HEK293 (cell line): ENCODE results near the gene PDK2.

Source experiments
- GLIS1 ChIP-seq: fragments of 450-650 bp; formaldehyde crosslinking; IDR thresholded peaks from 2 replicates; pipeline ENCODE4 v1.5.1; 2016; ENCODE audit warnings: missing biosample characterization, missing genetic modification characterization
- KLF10 ChIP-seq: fragments of 450-650 bp; IDR thresholded peaks from 2 replicates; pipeline ENCODE4 v1.5.1; 2018; ENCODE audit warnings: missing biosample characterization, mild to moderate bottlenecking, missing genetic modification characterization
- KLF7 ChIP-seq: fragments of 450-650 bp; formaldehyde crosslinking; IDR thresholded peaks from 2 replicates; pipeline ENCODE4 v1.5.1; 2016; ENCODE audit warnings: missing biosample characterization, missing genetic modification characterization, borderline replicate concordance
- SP7 ChIP-seq: fragments of 450-650 bp; formaldehyde crosslinking; IDR thresholded peaks from 2 replicates; pipeline ENCODE4 v1.5.1; 2016; ENCODE audit warnings: missing biosample characterization, missing genetic modification characterization
- ZBTB17 ChIP-seq: fragments of 450-650 bp; formaldehyde crosslinking; IDR thresholded peaks from 2 replicates; pipeline ENCODE4 v1.5.1; 2016; ENCODE audit warnings: missing biosample characterization, missing genetic modification characterization
- ZBTB7A ChIP-seq: fragments of 450-650 bp; formaldehyde crosslinking; IDR thresholded peaks from 2 replicates; pipeline ENCODE4 v1.5.1; 2016; ENCODE audit warnings: low read depth, missing biosample characterization, missing genetic modification characterization
- ZFHX2 ChIP-seq: fragments of 450-650 bp; formaldehyde crosslinking; conservative IDR thresholded peaks from 2 replicates; pipeline ENCODE4 v1.5.1; 2016; ENCODE audit warnings: missing biosample characterization, missing genetic modification characterization
- ZNF157 ChIP-seq: fragments of 450-650 bp; formaldehyde crosslinking; IDR thresholded peaks from 2 replicates; pipeline ENCODE4 v1.5.1; 2016; ENCODE audit warnings: missing biosample characterization, missing genetic modification characterization
- ZNF341 ChIP-seq: fragments of 450-650 bp; formaldehyde crosslinking; IDR thresholded peaks from 2 replicates; pipeline ENCODE4; 2016; ENCODE audit warnings: low read depth, missing biosample characterization, missing genetic modification characterization
- ZNF501 ChIP-seq: fragments of 450-650 bp; formaldehyde crosslinking; IDR thresholded peaks from 2 replicates; pipeline ENCODE4 v1.5.1; 2016; ENCODE audit warnings: missing biosample characterization, missing genetic modification characterization
- ZNF768 ChIP-seq: fragments of 450-650 bp; formaldehyde crosslinking; IDR thresholded peaks from 2 replicates; pipeline ENCODE4 v1.5.1; 2018; ENCODE audit warnings: missing biosample characterization, mild to moderate bottlenecking, missing genetic modification characterization
- ZNF843 ChIP-seq: fragments of 450-650 bp; formaldehyde crosslinking; IDR thresholded peaks from 2 replicates; pipeline ENCODE4 v1.5.1; 2016; ENCODE audit warnings: missing biosample characterization, missing genetic modification characterization
- ZXDB ChIP-seq: fragments of 450-650 bp; formaldehyde crosslinking; IDR thresholded peaks from 2 replicates; pipeline ENCODE4 v1.5.1; 2016; ENCODE audit warnings: missing biosample characterization, missing genetic modification characterization
- TF ChIP-seq, protein P1 (sequence below): fragments of 450-650 bp; formaldehyde crosslinking; IDR thresholded peaks from 2 replicates; pipeline ENCODE4 v1.5.0; 2017; ENCODE audit warnings: missing biosample characterization, missing genetic modification characterization, borderline replicate concordance
- TF ChIP-seq, protein P2 (sequence below): fragments of 450-650 bp; formaldehyde crosslinking; conservative IDR thresholded peaks from 2 replicates; pipeline ENCODE4 v1.5.1; 2016; ENCODE audit warnings: low read depth, missing biosample characterization, missing genetic modification characterization
- TF ChIP-seq, protein P3 (sequence below): fragments of 450-650 bp; formaldehyde crosslinking; IDR thresholded peaks from 2 replicates; pipeline ENCODE4 v1.5.1; 2016; ENCODE audit warnings: missing biosample characterization, missing genetic modification characterization
- TF ChIP-seq, protein P4 (sequence below): IDR thresholded peaks from 2 replicates; pipeline ENCODE4 v1.6.1; 2011; ENCODE audit warnings: mild to moderate bottlenecking, low read depth, low read length, borderline replicate concordance
- TF ChIP-seq, protein P5 (sequence below): fragments of 450-650 bp; formaldehyde crosslinking; IDR thresholded peaks from 2 replicates; pipeline ENCODE4 v1.5.1; 2016; ENCODE audit warnings: missing biosample characterization, missing genetic modification characterization
- TF ChIP-seq, protein P6 (sequence below): fragments of 450-650 bp; formaldehyde crosslinking; conservative IDR thresholded peaks from 2 replicates; pipeline ENCODE4 v1.5.1; 2016; ENCODE audit warnings: low read depth, missing biosample characterization, missing genetic modification characterization

PDK2 gene

DNA sequence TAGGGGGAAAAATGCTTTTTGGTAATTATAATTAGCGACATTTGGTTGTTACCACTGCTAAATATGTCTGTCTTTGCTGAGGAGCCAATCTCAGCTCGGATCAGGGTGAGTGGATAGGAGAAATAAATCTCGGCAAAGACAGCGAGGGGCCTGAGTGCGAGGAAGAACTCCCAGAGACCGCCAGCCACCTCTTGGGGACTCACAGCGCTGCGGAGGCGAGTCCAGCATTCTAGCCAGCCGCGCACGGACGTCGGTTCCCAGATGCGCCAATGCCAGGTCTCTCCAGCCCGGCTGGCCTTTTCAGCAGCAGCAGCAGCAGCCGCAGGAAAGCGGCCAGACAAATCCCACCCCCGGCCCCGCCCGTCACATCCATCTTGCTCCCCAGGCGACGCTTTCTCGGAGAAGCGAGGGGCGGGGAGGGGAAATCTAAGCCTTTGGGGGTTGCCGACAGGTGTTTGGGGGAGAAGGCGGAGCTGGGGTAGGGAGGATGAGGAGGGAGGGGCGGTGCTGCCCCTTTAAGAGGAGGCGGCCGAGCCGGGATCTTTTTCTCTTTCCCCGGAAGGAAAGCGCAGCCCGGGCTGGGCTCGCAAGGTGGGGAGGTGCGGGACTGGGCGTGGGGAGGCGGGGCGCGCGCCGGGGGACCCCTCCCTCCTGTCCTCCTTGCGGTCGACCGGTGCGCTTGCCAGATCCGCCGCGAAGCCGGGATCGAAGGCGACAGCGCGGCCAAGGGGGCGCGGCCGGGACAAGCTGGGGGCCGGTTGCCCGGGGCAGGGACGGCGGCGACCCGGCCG is 39.5 kb upstream of the PDK2 start, which contains the start of gene ITGA3 (continued):
- TF ChIP-seq, protein P1, sequence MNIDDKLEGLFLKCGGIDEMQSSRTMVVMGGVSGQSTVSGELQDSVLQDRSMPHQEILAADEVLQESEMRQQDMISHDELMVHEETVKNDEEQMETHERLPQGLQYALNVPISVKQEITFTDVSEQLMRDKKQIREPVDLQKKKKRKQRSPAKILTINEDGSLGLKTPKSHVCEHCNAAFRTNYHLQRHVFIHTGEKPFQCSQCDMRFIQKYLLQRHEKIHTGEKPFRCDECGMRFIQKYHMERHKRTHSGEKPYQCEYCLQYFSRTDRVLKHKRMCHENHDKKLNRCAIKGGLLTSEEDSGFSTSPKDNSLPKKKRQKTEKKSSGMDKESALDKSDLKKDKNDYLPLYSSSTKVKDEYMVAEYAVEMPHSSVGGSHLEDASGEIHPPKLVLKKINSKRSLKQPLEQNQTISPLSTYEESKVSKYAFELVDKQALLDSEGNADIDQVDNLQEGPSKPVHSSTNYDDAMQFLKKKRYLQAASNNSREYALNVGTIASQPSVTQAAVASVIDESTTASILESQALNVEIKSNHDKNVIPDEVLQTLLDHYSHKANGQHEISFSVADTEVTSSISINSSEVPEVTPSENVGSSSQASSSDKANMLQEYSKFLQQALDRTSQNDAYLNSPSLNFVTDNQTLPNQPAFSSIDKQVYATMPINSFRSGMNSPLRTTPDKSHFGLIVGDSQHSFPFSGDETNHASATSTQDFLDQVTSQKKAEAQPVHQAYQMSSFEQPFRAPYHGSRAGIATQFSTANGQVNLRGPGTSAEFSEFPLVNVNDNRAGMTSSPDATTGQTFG (tag by site-specific recombination), result no peak
- TF ChIP-seq ZNF157, result no peak
- TF ChIP-seq ZNF768 (tag by site-specific recombination), result peak; percentile 90; the same call in 1 of the 2 replicates
- TF ChIP-seq ZXDB (tag by site-specific recombination), result peak; percentile 15; the same call in 1 of the 2 replicates
- peak; percentile 56; the same call in 1 of the 2 replicates for TF ChIP-seq SP7 (tag by site-specific recombination)
- peak; percentile 69; the same call in 1 of the 2 replicates for TF ChIP-seq KLF10 (tag by site-specific recombination)
- peak; percentile 86 for TF ChIP-seq ZNF341 (tag by site-specific recombination)
- TF ChIP-seq ZNF843 (tag by site-specific recombination), result no peak
- TF ChIP-seq, protein P2, sequence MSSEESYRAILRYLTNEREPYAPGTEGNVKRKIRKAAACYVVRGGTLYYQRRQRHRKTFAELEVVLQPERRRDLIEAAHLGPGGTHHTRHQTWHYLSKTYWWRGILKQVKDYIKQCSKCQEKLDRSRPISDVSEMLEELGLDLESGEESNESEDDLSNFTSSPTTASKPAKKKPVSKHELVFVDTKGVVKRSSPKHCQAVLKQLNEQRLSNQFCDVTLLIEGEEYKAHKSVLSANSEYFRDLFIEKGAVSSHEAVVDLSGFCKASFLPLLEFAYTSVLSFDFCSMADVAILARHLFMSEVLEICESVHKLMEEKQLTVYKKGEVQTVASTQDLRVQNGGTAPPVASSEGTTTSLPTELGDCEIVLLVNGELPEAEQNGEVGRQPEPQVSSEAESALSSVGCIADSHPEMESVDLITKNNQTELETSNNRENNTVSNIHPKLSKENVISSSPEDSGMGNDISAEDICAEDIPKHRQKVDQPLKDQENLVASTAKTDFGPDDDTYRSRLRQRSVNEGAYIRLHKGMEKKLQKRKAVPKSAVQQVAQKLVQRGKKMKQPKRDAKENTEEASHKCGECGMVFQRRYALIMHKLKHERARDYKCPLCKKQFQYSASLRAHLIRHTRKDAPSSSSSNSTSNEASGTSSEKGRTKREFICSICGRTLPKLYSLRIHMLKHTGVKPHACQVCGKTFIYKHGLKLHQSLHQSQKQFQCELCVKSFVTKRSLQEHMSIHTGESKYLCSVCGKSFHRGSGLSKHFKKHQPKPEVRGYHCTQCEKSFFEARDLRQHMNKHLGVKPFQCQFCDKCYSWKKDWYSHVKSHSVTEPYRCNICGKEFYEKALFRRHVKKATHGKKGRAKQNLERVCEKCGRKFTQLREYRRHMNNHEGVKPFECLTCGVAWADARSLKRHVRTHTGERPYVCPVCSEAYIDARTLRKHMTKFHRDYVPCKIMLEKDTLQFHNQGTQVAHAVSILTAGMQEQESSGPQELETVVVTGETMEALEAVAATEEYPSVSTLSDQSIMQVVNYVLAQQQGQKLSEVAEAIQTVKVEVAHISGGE (tag by site-specific recombination), result peak; percentile 40
- TF ChIP-seq ZBTB7A (tag by site-specific recombination), result peak; percentile 34; the same call in 1 of the 2 replicates
- TF ChIP-seq, protein P3, sequence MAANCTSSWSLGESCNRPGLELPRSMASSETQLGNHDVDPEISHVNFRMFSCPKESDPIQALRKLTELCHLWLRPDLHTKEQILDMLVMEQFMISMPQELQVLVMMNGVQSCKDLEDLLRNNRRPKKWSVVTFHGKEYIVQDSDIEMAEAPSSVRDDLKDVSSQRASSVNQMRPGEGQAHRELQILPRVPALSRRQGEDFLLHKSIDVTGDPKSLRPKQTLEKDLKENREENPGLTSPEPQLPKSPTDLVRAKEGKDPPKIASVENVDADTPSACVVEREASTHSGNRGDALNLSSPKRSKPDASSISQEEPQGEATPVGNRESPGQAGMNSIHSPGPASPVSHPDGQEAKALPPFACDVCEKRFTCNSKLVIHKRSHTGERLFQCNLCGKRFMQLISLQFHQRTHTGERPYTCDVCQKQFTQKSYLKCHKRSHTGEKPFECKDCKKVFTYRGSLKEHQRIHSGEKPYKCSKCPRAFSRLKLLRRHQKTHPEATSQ (tag by site-specific recombination), result peak; percentile 58; the same call in 1 of the 2 replicates
- 0 out of 2 replicates have a peak, but pooled peaks have one; percentile 39 for TF ChIP-seq ZFHX2 (tag by site-specific recombination)
- TF ChIP-seq, protein P4, sequence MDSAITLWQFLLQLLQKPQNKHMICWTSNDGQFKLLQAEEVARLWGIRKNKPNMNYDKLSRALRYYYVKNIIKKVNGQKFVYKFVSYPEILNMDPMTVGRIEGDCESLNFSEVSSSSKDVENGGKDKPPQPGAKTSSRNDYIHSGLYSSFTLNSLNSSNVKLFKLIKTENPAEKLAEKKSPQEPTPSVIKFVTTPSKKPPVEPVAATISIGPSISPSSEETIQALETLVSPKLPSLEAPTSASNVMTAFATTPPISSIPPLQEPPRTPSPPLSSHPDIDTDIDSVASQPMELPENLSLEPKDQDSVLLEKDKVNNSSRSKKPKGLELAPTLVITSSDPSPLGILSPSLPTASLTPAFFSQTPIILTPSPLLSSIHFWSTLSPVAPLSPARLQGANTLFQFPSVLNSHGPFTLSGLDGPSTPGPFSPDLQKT, result no peak
- TF ChIP-seq GLIS1 (tag by site-specific recombination), result peak; percentile 79
- peak; percentile 52 for TF ChIP-seq ZBTB17
- TF ChIP-seq, protein P5, sequence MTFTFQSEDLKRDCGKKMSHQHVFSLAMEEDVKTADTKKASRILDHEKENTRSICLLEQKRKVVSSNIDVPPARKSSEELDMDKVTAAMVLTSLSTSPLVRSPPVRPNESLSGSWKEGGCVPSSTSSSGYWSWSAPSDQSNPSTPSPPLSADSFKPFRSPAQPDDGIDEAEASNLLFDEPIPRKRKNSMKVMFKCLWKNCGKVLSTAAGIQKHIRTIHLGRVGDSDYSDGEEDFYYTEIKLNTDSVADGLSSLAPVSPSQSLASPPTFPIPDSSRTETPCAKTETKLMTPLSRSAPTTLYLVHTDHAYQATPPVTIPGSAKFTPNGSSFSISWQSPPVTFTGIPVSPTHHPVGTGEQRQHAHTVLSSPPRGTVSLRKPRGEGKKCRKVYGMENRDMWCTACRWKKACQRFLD (tag by site-specific recombination), result no peak
- TF ChIP-seq KLF7, result peak; percentile 87
- TF ChIP-seq ZNF501 (tag by site-specific recombination), result 0 out of 2 replicates have a peak, but pooled peaks have one; percentile 19
- TF ChIP-seq, protein P6, sequence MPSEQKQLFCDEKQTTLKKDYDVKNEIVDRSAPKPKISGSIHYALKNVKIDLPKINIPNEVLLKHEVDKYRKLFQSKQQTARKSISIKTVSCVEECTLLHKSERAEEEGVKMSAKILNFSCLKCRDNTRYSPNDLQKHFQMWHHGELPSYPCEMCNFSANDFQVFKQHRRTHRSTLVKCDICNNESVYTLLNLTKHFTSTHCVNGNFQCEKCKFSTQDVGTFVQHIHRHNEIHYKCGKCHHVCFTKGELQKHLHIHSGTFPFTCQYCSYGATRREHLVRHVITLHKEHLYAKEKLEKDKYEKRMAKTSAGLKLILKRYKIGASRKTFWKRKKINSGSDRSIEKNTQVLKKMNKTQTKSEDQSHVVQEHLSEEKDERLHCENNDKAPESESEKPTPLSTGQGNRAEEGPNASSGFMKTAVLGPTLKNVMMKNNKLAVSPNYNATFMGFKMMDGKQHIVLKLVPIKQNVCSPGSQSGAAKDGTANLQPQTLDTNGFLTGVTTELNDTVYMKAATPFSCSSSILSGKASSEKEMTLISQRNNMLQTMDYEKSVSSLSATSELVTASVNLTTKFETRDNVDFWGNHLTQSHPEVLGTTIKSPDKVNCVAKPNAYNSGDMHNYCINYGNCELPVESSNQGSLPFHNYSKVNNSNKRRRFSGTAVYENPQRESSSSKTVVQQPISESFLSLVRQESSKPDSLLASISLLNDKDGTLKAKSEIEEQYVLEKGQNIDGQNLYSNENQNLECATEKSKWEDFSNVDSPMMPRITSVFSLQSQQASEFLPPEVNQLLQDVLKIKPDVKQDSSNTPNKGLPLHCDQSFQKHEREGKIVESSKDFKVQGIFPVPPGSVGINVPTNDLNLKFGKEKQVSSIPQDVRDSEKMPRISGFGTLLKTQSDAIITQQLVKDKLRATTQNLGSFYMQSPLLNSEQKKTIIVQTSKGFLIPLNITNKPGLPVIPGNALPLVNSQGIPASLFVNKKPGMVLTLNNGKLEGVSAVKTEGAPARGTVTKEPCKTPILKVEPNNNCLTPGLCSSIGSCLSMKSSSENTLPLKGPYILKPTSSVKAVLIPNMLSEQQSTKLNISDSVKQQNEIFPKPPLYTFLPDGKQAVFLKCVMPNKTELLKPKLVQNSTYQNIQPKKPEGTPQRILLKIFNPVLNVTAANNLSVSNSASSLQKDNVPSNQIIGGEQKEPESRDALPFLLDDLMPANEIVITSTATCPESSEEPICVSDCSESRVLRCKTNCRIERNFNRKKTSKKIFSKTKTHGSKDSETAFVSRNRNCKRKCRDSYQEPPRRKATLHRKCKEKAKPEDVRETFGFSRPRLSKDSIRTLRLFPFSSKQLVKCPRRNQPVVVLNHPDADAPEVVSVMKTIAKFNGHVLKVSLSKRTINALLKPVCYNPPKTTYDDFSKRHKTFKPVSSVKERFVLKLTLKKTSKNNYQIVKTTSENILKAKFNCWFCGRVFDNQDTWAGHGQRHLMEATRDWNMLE (tag by site-specific recombination), result 0 out of 2 replicates have a peak, but pooled peaks have one; percentile 28
